ENCODE results near the gene FGF14.

The FGF14 gene

DNA sequence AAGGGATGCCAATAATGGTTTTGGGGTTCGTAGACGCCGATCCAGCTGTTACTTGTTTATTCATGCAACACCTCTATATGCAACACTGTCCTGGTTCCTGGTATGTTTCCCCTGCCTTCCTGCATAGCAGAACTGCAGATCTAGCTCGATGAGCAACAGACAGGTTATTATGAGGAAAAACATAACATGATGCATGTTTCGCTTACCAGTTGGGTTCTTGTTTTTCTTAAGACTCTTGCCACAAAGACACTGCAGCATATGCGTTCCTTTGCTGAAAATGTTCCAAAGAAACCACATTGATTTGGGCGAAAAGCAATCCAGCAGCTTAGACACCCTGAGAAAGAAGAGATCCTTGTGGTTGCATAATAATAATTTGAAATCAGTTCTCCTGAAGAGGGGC, 583 bp downstream of the FGF14 start:
- CTCF ChIA-PET = no interaction called here
- DNase-seq = peak in 2 of 3 donors; percentile 19 to 29
- Histone ChIP-seq H3K9me3 (ENCODE audit: control extremely low read depth in 1 of 5, control insufficient read depth in 4 of 5, insufficient read depth in 2 of 5, low read depth in 1 of 5, low read length in 4 of 5) (peaks cover 0 to 1% (median 0%) of the 10 kb centered on the region in 5 experiments), H3K4me1 (ENCODE audit: control extremely low read depth in 1 of 4, control insufficient read depth in 4 of 4, insufficient read depth in 4 of 4, low read length in 3 of 4) (peaks cover 0 to 22% (median 11%) of the 10 kb centered on the region in 4 experiments), H3K27ac (ENCODE audit: insufficient read depth in 1 of 2, low read depth in 1 of 2, low read length in 2 of 2, poor library complexity in 1 of 2, severe bottlenecking in 2 of 2) (no peak overlapping the region), H3K36me3 (ENCODE audit: control insufficient read depth in 4 of 4, insufficient read depth in 4 of 4, low read length in 3 of 4) (no peaks in the 10 kb centered on the region), H3K4me3 (ENCODE audit: control insufficient read depth in 1 of 7, extremely low read depth in 1 of 7, insufficient read depth in 4 of 7, low read depth in 2 of 7, low read length in 6 of 7) (peak overlapping the region in 1 of 7 experiments; percentile 67), H3K27me3 (replicated peaks in 2 of 5; ENCODE audit: control insufficient read depth in 4 of 5, insufficient read depth in 5 of 5, low read length in 4 of 5) (peaks cover 27 to 85% (median 48%) of the 10 kb centered on the region in 5 experiments)
- 11% methylated on average over 4 of the region's 7 CpGs for WGBS (ENCODE audit: insufficient coverage)
- POLR2A ChIA-PET = no interaction called here

- CTCF ChIA-PET = no interaction called here
These were observed 1.1 kb downstream of the FGF14 start for GRCh38 chr13:102400675-102401145.

GRCh38 chr13:102399791-102400674, 1.8 kb downstream of the FGF14 start:
- Histone ChIP-seq H3K27ac (ENCODE audit: insufficient read depth in 1 of 2, low read depth in 1 of 2, low read length in 2 of 2, poor library complexity in 1 of 2, severe bottlenecking in 2 of 2) (no peak overlapping the region), H3K9me3 (ENCODE audit: control extremely low read depth in 1 of 5, control insufficient read depth in 4 of 5, insufficient read depth in 2 of 5, low read depth in 1 of 5, low read length in 4 of 5) (no peaks in the 10 kb centered on the region), H3K27me3 (replicated peaks in 2 of 5; ENCODE audit: control insufficient read depth in 4 of 5, insufficient read depth in 5 of 5, low read length in 4 of 5) (peaks cover 22 to 86% (median 44%) of the 10 kb centered on the region in 5 experiments), H3K36me3 (ENCODE audit: control insufficient read depth in 4 of 4, insufficient read depth in 4 of 4, low read length in 3 of 4) (no peaks in the 10 kb centered on the region), H3K4me3 (ENCODE audit: control insufficient read depth in 1 of 7, extremely low read depth in 1 of 7, insufficient read depth in 4 of 7, low read depth in 2 of 7, low read length in 6 of 7) (peak overlapping the region; percentile 3 to 67 (median 40)), H3K4me1 (ENCODE audit: control extremely low read depth in 1 of 4, control insufficient read depth in 4 of 4, insufficient read depth in 4 of 4, low read length in 3 of 4) (peaks cover 0 to 24% (median 13%) of the 10 kb centered on the region in 4 experiments)
- POLR2A ChIA-PET = no interaction called here
- WGBS (ENCODE audit: insufficient coverage) = under 1% methylated on average over 56 of the region's 58 CpGs
- peak; percentile 21 to 53 (median 29) for DNase-seq
- CTCF ChIA-PET = no interaction called here

More at GRCh38 chr13:102400675-102401145, 1.1 kb downstream of the FGF14 start:
- peaks cover 0 to 1% (median 0%) of the 10 kb centered on the region in 5 experiments for H3K9me3 ChIP-seq (ENCODE audit: control extremely low read depth in 1 of 5, control insufficient read depth in 4 of 5, insufficient read depth in 2 of 5, low read depth in 1 of 5, low read length in 4 of 5)
- no peak overlapping the region for H3K27ac ChIP-seq (ENCODE audit: insufficient read depth in 1 of 2, low read depth in 1 of 2, low read length in 2 of 2, poor library complexity in 1 of 2, severe bottlenecking in 2 of 2)
- peaks cover 0 to 22% (median 11%) of the 10 kb centered on the region in 4 experiments for H3K4me1 ChIP-seq (ENCODE audit: control extremely low read depth in 1 of 4, control insufficient read depth in 4 of 4, insufficient read depth in 4 of 4, low read length in 3 of 4)
- H3K4me3 ChIP-seq (ENCODE audit: control insufficient read depth in 1 of 7, extremely low read depth in 1 of 7, insufficient read depth in 4 of 7, low read depth in 2 of 7, low read length in 6 of 7) = peak overlapping the region in 5 of 7 experiments; percentile 17 to 67 (median 54)
- POLR2A ChIA-PET = no interaction called here
- H3K27me3 ChIP-seq (replicated peaks in 2 of 5; ENCODE audit: control insufficient read depth in 4 of 5, insufficient read depth in 5 of 5, low read length in 4 of 5) = peaks cover 26 to 88% (median 46%) of the 10 kb centered on the region in 5 experiments
- WGBS (ENCODE audit: insufficient coverage) = 0% methylated on average over 24 of the region's 24 CpGs
- H3K36me3 ChIP-seq (ENCODE audit: control insufficient read depth in 4 of 4, insufficient read depth in 4 of 4, low read length in 3 of 4) = no peaks in the 10 kb centered on the region
- peak in 2 of 3 donors; percentile 22 to 38 for DNase-seq

- DNase-seq = no peak
- Histone ChIP-seq H3K27ac (ENCODE audit: insufficient read depth in 1 of 2, low read depth in 1 of 2, low read length in 2 of 2, poor library complexity in 1 of 2, severe bottlenecking in 2 of 2) (no peak overlapping the region), H3K27me3 (replicated peaks in 2 of 5; ENCODE audit: control insufficient read depth in 4 of 5, insufficient read depth in 5 of 5, low read length in 4 of 5) (peaks cover 9 to 51% (median 20%) of the 10 kb centered on the region in 5 experiments), H3K4me3 (ENCODE audit: control insufficient read depth in 1 of 7, extremely low read depth in 1 of 7, insufficient read depth in 4 of 7, low read depth in 2 of 7, low read length in 6 of 7) (no peak overlapping the region), H3K9me3 (ENCODE audit: control extremely low read depth in 1 of 5, control insufficient read depth in 4 of 5, insufficient read depth in 2 of 5, low read depth in 1 of 5, low read length in 4 of 5) (no peaks in the 10 kb centered on the region), H3K4me1 (ENCODE audit: control extremely low read depth in 1 of 4, control insufficient read depth in 4 of 4, insufficient read depth in 4 of 4, low read length in 3 of 4) (peaks cover 2 to 30% (median 22%) of the 10 kb centered on the region in 4 experiments), H3K36me3 (ENCODE audit: control insufficient read depth in 4 of 4, insufficient read depth in 4 of 4, low read length in 3 of 4) (no peaks in the 10 kb centered on the region)
- ChIA-PET CTCF (no interaction called here), POLR2A (no interaction called here)
- 100% methylated on average over 1 of the region's 2 CpGs for WGBS (ENCODE audit: insufficient coverage)
These were observed 5.9 kb downstream of the FGF14 start for GRCh38 chr13:102395939-102396338.

GRCh38 chr13:102395174-102395573, 6.7 kb downstream of the FGF14 start:
- 95% methylated on average over 10 of the region's 10 CpGs for WGBS (ENCODE audit: insufficient coverage)
- no peaks in the 10 kb centered on the region for H3K9me3 ChIP-seq (ENCODE audit: control extremely low read depth in 1 of 5, control insufficient read depth in 4 of 5, insufficient read depth in 2 of 5, low read depth in 1 of 5, low read length in 4 of 5)
- peaks cover 2 to 22% (median 16%) of the 10 kb centered on the region in 4 experiments for H3K4me1 ChIP-seq (ENCODE audit: control extremely low read depth in 1 of 4, control insufficient read depth in 4 of 4, insufficient read depth in 4 of 4, low read length in 3 of 4)
- ChIA-PET CTCF (no interaction called here), POLR2A (no interaction called here)
- H3K36me3 ChIP-seq (ENCODE audit: control insufficient read depth in 4 of 4, insufficient read depth in 4 of 4, low read length in 3 of 4) = no peaks in the 10 kb centered on the region
- no peak for DNase-seq
- H3K4me3 ChIP-seq (ENCODE audit: control insufficient read depth in 1 of 7, extremely low read depth in 1 of 7, insufficient read depth in 4 of 7, low read depth in 2 of 7, low read length in 6 of 7) = peak overlapping the region in 6 of 7 experiments; percentile 74 to 91 (median 82)
- no peak overlapping the region for H3K27ac ChIP-seq (ENCODE audit: insufficient read depth in 1 of 2, low read depth in 1 of 2, low read length in 2 of 2, poor library complexity in 1 of 2, severe bottlenecking in 2 of 2)
- H3K27me3 ChIP-seq (replicated peaks in 2 of 5; ENCODE audit: control insufficient read depth in 4 of 5, insufficient read depth in 5 of 5, low read length in 4 of 5) = peaks cover 4 to 43% (median 20%) of the 10 kb centered on the region in 5 experiments

- Histone ChIP-seq H3K4me1 (ENCODE audit: control extremely low read depth in 1 of 4, control insufficient read depth in 4 of 4, insufficient read depth in 4 of 4, low read length in 3 of 4) (peaks cover 2 to 15% (median 13%) of the 10 kb centered on the region in 4 experiments), H3K9me3 (ENCODE audit: control extremely low read depth in 1 of 5, control insufficient read depth in 4 of 5, insufficient read depth in 2 of 5, low read depth in 1 of 5, low read length in 4 of 5) (no peaks in the 10 kb centered on the region), H3K27me3 (replicated peaks in 2 of 5; ENCODE audit: control insufficient read depth in 4 of 5, insufficient read depth in 5 of 5, low read length in 4 of 5) (peaks cover 0 to 36% (median 17%) of the 10 kb centered on the region in 5 experiments), H3K4me3 (ENCODE audit: control insufficient read depth in 1 of 7, extremely low read depth in 1 of 7, insufficient read depth in 4 of 7, low read depth in 2 of 7, low read length in 6 of 7) (peak overlapping the region; percentile 73 to 91 (median 77)), H3K36me3 (ENCODE audit: control insufficient read depth in 4 of 4, insufficient read depth in 4 of 4, low read length in 3 of 4) (no peaks in the 10 kb centered on the region), H3K27ac (ENCODE audit: insufficient read depth in 1 of 2, low read depth in 1 of 2, low read length in 2 of 2, poor library complexity in 1 of 2, severe bottlenecking in 2 of 2) (peak overlapping the region in 1 of 2 experiments; percentile 65)
- WGBS (ENCODE audit: insufficient coverage) = 2% methylated on average over 67 of the region's 72 CpGs
- ChIA-PET POLR2A (no interaction called here), CTCF (interaction anchor here (0.9 kb wide), 1 partner anchor 9 kb away, joined by 3 read pairs; no protein-coding TSS in a partner anchor)
- DNase-seq = peak; percentile 87 to 94 (median 93)
These were observed 7.4 kb downstream of the FGF14 start for GRCh38 chr13:102394158-102395053.
